Bronchial smooth muscle cell (primary cell): ENCODE data around the gene VGLL2. TPM values are rescaled to one million over a fixed set of nuclear protein-coding genes. Genes with fewer than 3 reads are reported as not detected.

ENCODE experiments used
- total RNA-seq: library from RNA; depleted of rRNA; stranded (reverse); fragments of >200 nt; gene quantifications from 2 replicates; pipeline ENCODE4 v1.2.1, GENCODE V29; 2014

Gene VGLL2
- total RNA-seq: not detected in 2 replicates

DNA sequence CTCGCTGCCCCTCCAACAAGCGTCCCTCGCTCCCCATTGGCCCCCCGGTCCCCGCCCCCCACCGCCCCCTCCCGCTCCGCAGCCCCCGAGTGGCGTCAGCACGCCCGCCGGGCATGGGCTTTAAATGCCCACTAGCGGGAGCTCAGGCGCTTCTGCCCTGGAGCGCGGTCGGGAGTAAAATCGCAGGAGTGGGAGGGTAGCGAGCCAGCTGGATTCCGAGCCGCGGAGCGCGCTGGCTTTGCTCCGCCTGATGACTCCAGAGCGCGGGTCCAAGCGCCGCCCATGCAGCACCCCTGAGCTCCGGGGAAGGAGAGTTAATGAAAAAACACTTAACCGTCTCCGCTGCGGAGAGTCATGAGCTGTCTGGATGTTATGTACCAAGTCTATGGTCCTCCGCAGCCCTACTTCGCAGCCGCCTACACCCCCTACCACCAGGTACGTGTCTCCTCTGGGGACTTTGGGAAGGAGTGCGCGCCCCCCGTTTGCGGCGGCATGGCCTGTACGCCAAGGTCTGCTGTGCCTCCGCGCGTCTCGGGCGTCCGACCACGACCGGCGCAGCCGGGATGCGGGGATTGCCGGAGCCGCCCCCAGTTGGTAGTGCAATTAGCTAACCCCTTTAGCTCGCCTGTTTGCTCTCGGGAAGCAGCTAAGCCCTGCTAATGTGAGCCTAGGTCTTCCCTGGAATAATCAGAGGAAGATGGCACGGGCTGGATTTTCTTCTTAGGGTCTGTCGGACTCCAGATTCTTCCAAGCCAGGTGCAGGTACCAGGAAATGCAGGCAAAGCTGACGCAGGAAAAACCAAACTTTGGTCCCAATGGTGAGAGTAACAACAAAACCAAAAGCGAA is at the start of gene VGLL2:
Gene VGLL2, plus strand, starts transcription at position 149 of the 847 bp plus-strand sequence. Its CDS starts 206 bp downstream, at position 355.

Other genes starting within 250 kb of the VGLL2 start
- under 0.01 TPM in 2 replicates for gene ROS1, start 160.4 kb downstream of the VGLL2 start, total RNA-seq
- 13.9 and 17.7 TPM in 2 replicates for gene DCBLD1, start 217.1 kb downstream of the VGLL2 start, total RNA-seq